Stimulated activated CD4-positive, alpha-beta T cell treated with anti-CD3 and anti-CD28 coated beads, Interleukin-4, amount 100 ng/mL, for 1 hour (primary cell): Measurements from ENCODE around the gene ORM1.

Source experiments
- DNase-seq: peaks from one replicate; pipeline ENCODE4 v3.0.0-alpha.2; 2020

Gene ORM1

GRCh38 chr9:114367772-114368569, 45.1 kb downstream of the ORM1 start:
- DNase-seq, result no peak

GRCh38 chr9:114369216-114370130, 46.6 kb downstream of the ORM1 start:
- DNase-seq, result no peak

GRCh38 chr9:114370251-114370967, 47.5 kb downstream of the ORM1 start:
- no peak for DNase-seq

GRCh38 chr9:114370968-114371320, 48.0 kb downstream of the ORM1 start:
- no peak for DNase-seq

GRCh38 chr9:114371343-114371944, 48.5 kb downstream of the ORM1 start:
- no peak for DNase-seq

- no peak for DNase-seq
These were observed 49.3 kb downstream of the ORM1 start for GRCh38 chr9:114371973-114372917.

GRCh38 chr9:114372921-114373448, 50.1 kb downstream of the ORM1 start:
- peak; percentile 65 for DNase-seq

- DNase-seq, result no peak
These were observed 51.2 kb downstream of the ORM1 start for GRCh38 chr9:114373960-114374730.

GRCh38 chr9:114374936-114375335, 52.0 kb downstream of the ORM1 start:
- DNase-seq, result no peak

- DNase-seq, result no peak
These were observed 52.7 kb downstream of the ORM1 start for GRCh38 chr9:114375386-114376175.
